K562 (cell line): ENCODE data around the gene PLAAT5. TPM values are rescaled to one million over a fixed set of nuclear protein-coding genes. Genes with fewer than 3 reads are reported as not detected.

Experiments
- ATAC-seq: fragments of 200-7000 bp; cut with Tn5 transposase; 3 replicates; pipeline ENCODE4 v1.9.1; 2020; ENCODE audit warnings: moderate library complexity
- BruUV-seq: library from RNA; stranded (reverse); fragments of 400-500 nt; replicated peaks from 2 replicates; lab custom pipeline; 2021; lab: Mats Ljungman, UMichigan
- CTCF ChIA-PET: fragments of 300-600 bp; formaldehyde crosslinking; extraction: SDS; loops from one replicate; lab custom pipeline; 2021; ENCODE audit warnings: low intra/inter-chr PET ratio; lab: Yijun Ruan, JAX
- POLR2A ChIA-PET: fragments of 300-600, 350-650 bp; sonication (Branson Sonifier 250); formaldehyde crosslinking; extraction: SDS; loops from one replicate; lab custom pipeline; 2021; ENCODE audit warnings: antibody characterized with exemption, inconsistent platforms; lab: Yijun Ruan, JAX
- DNase-seq, 4 experiments: peaks; one replicate each; pipeline versions ENCODE4 v3.0.0 to v3.0.0-alpha.2; 2011 to 2018; ENCODE audit warnings: low spot score in 3 of 4, mixed read lengths in 3 of 4; ENCODE audit errors: extremely low read depth in 1 of 4
- FAIRE-seq: peaks from 2 replicates; lab custom pipeline; 2011; peaks lifted over from hg19 to GRCh38; lab: Jason Lieb, UNC
- H2AFZ ChIP-seq: 2 replicates; pipeline ENCODE4 v1.6.0; 2011; ENCODE audit warnings: low read depth, low read length, control low read depth, inconsistent platforms
- H3K27ac ChIP-seq: fragments of 200-600 bp; 3 replicates; pipeline ENCODE4 v1.8.0; 2011; ENCODE audit warnings: low read depth, mild to moderate bottlenecking, control low read depth, inconsistent platforms, low read length, moderate library complexity, mixed read lengths; ENCODE audit errors: extremely low read depth
- H3K27me3 ChIP-seq, 2 experiments: fragments of 300-600 bp in 1 of 2; 2 replicates in 1 of 2; 3 replicates in 1 of 2; pipeline versions ENCODE4 v1.6.0 to v1.8.0; 2011; ENCODE audit warnings: inconsistent platforms in 2 of 2, low read length in 2 of 2, mild to moderate bottlenecking in 1 of 2, mixed read lengths in 1 of 2, moderate library complexity in 1 of 2; ENCODE audit not compliant: control insufficient read depth in 2 of 2, insufficient read depth in 2 of 2
- H3K36me3 ChIP-seq: fragments of 300-600 bp; 3 replicates; pipeline ENCODE4 v1.8.0; 2011; ENCODE audit warnings: mild to moderate bottlenecking, low read length, inconsistent platforms; ENCODE audit not compliant: control insufficient read depth, insufficient read depth
- H3K4me1 ChIP-seq, 2 experiments: fragments of 200-600 bp in 1 of 2; replicated peaks in 1 of 2; 2 replicates in 1 of 2; 3 replicates in 1 of 2; pipeline versions ENCODE4 v1.5.1 to v1.8.0; 2011; ENCODE audit warnings: inconsistent platforms in 2 of 2, low read length in 2 of 2, mild to moderate bottlenecking in 1 of 2, mixed read lengths in 1 of 2, moderate library complexity in 1 of 2; ENCODE audit not compliant: control insufficient read depth in 2 of 2, insufficient read depth in 2 of 2
- H3K4me2 ChIP-seq: 2 replicates; pipeline ENCODE4 v1.6.1; 2011; ENCODE audit warnings: low read length, control low read depth, inconsistent platforms, mixed read lengths; ENCODE audit not compliant: insufficient read depth
- H3K4me3 ChIP-seq: fragments of 200-600 bp; sonication (generic), shearing (Covaris generic); 2 replicates; pipeline ENCODE4 v1.5.1; 2016; ENCODE audit warnings: control low read depth, inconsistent platforms
- H3K79me2 ChIP-seq: fragments of 200-600 bp; 3 replicates; pipeline ENCODE4 v1.8.0; 2011; ENCODE audit warnings: low read length, inconsistent platforms; ENCODE audit not compliant: control insufficient read depth, insufficient read depth
- H3K9ac ChIP-seq, 2 experiments: 2 replicates each; pipeline versions ENCODE4 v1.6.0 to v1.6.1; 2011; ENCODE audit warnings: low read depth in 2 of 2, low read length in 2 of 2, control low read depth in 1 of 2, inconsistent platforms in 1 of 2, mild to moderate bottlenecking in 1 of 2, mixed read lengths in 1 of 2; ENCODE audit not compliant: insufficient read depth in 1 of 2
- H3K9me1 ChIP-seq: one replicate; pipeline ENCODE4 v1.6.0; 2011; ENCODE audit warnings: inconsistent platforms, mild to moderate bottlenecking, low read length, moderate library complexity; ENCODE audit not compliant: control insufficient read depth, insufficient read depth
- H3K9me3 ChIP-seq: replicated peaks from 2 replicates; pipeline ENCODE4 v1.5.1; 2011; ENCODE audit warnings: low read depth, low read length, inconsistent platforms; ENCODE audit not compliant: control insufficient read depth, insufficient read depth
- H4K20me1 ChIP-seq: replicated peaks from 2 replicates; pipeline ENCODE4 v1.6.1; 2011; ENCODE audit warnings: low read length, inconsistent platforms, mixed read lengths; ENCODE audit not compliant: control insufficient read depth, insufficient read depth
- BRD9 ChIP-seq: fragments of 450-650 bp; IDR thresholded peaks from 2 replicates; pipeline ENCODE4 v1.6.1; 2018; ENCODE audit warnings: low read depth; ENCODE audit not compliant: partially characterized antibody
- MEF2D ChIP-seq: conservative IDR thresholded peaks from 2 replicates; pipeline ENCODE4 v1.6.1; 2016; ENCODE audit warnings: low read depth, missing genetic modification characterization, missing compliant biosample characterization
- RCOR1 ChIP-seq, 2 experiments: IDR thresholded peaks; 2 replicates each; pipeline ENCODE4 v1.6.1; 2012; ENCODE audit warnings: low read depth in 2 of 2, low read length in 2 of 2, borderline replicate concordance in 1 of 2, improper control_type of control experiment in 1 of 2
- RFX1 ChIP-seq: fragments of 450-650 bp; IDR thresholded peaks from 2 replicates; pipeline ENCODE4 v1.6.1; 2016; ENCODE audit warnings: mild to moderate bottlenecking, moderate library complexity
- SIN3B ChIP-seq: fragments of 450-650 bp; IDR thresholded peaks from 2 replicates; pipeline ENCODE4 v1.6.1; 2017; ENCODE audit warnings: low read depth, mild to moderate bottlenecking, moderate library complexity
- SMAD3 ChIP-seq: fragments of 450-650 bp; formaldehyde crosslinking; conservative IDR thresholded peaks from 2 replicates; pipeline ENCODE4 v1.4.0; 2020; ENCODE audit warnings: mild to moderate bottlenecking
- U2AF2 ChIP-seq: fragments of 200-400 bp; formaldehyde crosslinking; optimal IDR thresholded peaks from 2 replicates; pipeline ENCODE3; 2017; ENCODE audit warnings: low read depth, mild to moderate bottlenecking, low read length
- YY1 ChIP-seq, 3 experiments: IDR thresholded peaks; 2 replicates each; pipeline ENCODE4 v1.6.1; 2011; ENCODE audit warnings: low read length in 2 of 3, mild to moderate bottlenecking in 2 of 3, moderate library complexity in 2 of 3, borderline replicate concordance in 1 of 3, control low read depth in 1 of 3, low read depth in 1 of 3; ENCODE audit not compliant: insufficient read depth in 3 of 3, insufficient replicate concordance in 2 of 3, control insufficient read depth in 1 of 3, insufficient read length in 1 of 3; ENCODE audit errors: extremely low read depth in 1 of 3
- ZEB2 ChIP-seq: fragments of 450-650 bp; IDR thresholded peaks from 2 replicates; pipeline ENCODE4 v1.6.1; 2016
- ZNF354B ChIP-seq: fragments of 250-450 bp; sonication (Bioruptor Pico); IDR thresholded peaks from 2 replicates; pipeline ENCODE4 v1.4.0; 2020
- ZNF445 ChIP-seq: fragments of 250-450 bp; sonication (Bioruptor Pico); IDR thresholded peaks from 2 replicates; pipeline ENCODE4 v1.4.0; 2020; ENCODE audit warnings: low read depth, mild to moderate bottlenecking, moderate library complexity
- WGBS: fragments of 100-300 bp; shearing (Covaris generic); methylation state at CpG from one replicate; pipeline ENCODE4 v1.1.6; 2016; ENCODE audit warnings: low coverage, mixed read lengths; ENCODE audit not compliant: insufficient coverage; ENCODE audit errors: missing lambda C conversion rate; 5-methylcytosine and 5-hydroxymethylcytosine counted together
- in situ Hi-C: fragments of 300-500 bp; cut with MboI; formaldehyde crosslinking; loops from 4 replicates; pipeline ENCODE4 v1.15.0; 2018; ENCODE audit warnings: inconsistent platforms, mixed read lengths
- intact Hi-C: fragments of 100-400 bp; cut with micrococcal nuclease; formaldehyde crosslinking; loops from 2 replicates; pipeline ENCODE4 v1.14.2; 2022
- polyA plus RNA-seq, 8 experiments: library from polyadenylated mRNA; depleted of rRNA in 4 of 8; stranded (reverse) in 5 of 8; unstranded in 3 of 8; fragments of >200 nt; fragmentation: Nextera tagmentation in 2 of 8; fragmentation: Illumina TruSeq in 1 of 8; extraction: Ambion mirVana in 2 of 8; extraction: Trizol in 1 of 8; gene quantifications; 2 replicates each; pipeline versions ENCODE4 v1.2.1 to v1.2.3, GENCODE V29; 2011 to 2014; ENCODE audit warnings: inconsistent platforms in 1 of 8, missing spikeins in 1 of 8
- total RNA-seq, 7 experiments: library from RNA; depleted of rRNA in 6 of 7; stranded (reverse); fragments of >200 nt in 6 of 7; fragmentation: Illumina TruSeq in 2 of 7; extraction: Trizol in 2 of 7; gene quantifications; 2 replicates each; pipeline versions ENCODE4 v1.2.1 to v1.2.3, GENCODE V29; 2011 to 2021; ENCODE audit warnings: low replicate concordance in 1 of 7

PLAAT5 gene
- total and polyA plus RNA-seq, 9 of the 15 experiments (the other 6 are each of a cell fraction or from before 2014, with no cell fraction given): not detected

DNA sequence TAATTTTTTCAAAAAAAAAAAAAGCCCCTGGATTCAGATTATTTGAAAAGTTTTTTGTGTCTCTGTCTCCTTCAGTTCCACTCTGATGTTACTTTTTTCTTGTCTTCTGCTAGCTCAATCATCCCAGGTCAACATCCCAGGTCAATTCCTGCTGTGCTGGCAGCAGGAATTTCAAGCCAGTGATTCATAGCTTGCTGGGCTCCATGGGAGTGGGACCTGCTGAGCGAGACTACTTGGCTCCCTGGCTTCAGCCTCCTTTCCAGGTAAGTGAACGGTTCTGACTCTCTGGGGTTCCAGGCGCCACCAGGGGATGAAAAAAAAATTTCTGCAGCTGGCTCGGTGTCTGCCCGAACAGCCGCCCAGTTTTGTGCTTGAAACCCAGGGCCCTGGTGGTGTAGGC is 31.4 kb downstream of the PLAAT5 start:
- TF ChIP-seq ZNF354B (no peak), U2AF2 (no peak), MEF2D (no peak), SIN3B (no peak), RFX1 (no peak), RCOR1 (IDR thresholded peaks at IDR 0.05; ENCODE audit: borderline replicate concordance in 1 of 2, low read depth in 2 of 2, low read length in 2 of 2) (no peak), ZNF445 (CRISPR knock-in tag) (no peak), YY1 (IDR thresholded peaks at IDR 0.05; ENCODE audit: borderline replicate concordance in 1 of 3, control insufficient read depth in 1 of 3, extremely low read depth in 1 of 3, insufficient read depth in 3 of 3, insufficient read length in 1 of 3, insufficient replicate concordance in 2 of 3, low read depth in 1 of 3, low read length in 2 of 3) (no peak), BRD9 (no peak), SMAD3 (CRISPR knock-in tag) (no peak), ZEB2 (no peak)
- TF ChIP-seq, all 486 proteins: peak for 0
- peaks cover 12 to 38% of the 10 kb centered on the region in 2 experiments; a peak in 3 of 5 replicates for H3K27me3 ChIP-seq
- ChIA-PET CTCF (no interaction called here), POLR2A (no interaction called here)
- FAIRE-seq: no peak
- H3K9me3 ChIP-seq: no peaks in the 10 kb centered on the region
- intact Hi-C loops: no loop called here
- no peak overlapping the region for H2AFZ ChIP-seq
- no peak for ATAC-seq
- H3K4me2 ChIP-seq: no peak overlapping the region
- in situ Hi-C loops: no loop called here
- H3K27ac ChIP-seq: no peak overlapping the region
- no peak for DNase-seq
- H3K36me3 ChIP-seq: no peaks in the 10 kb centered on the region
- H4K20me1 ChIP-seq: 0 out of 2 replicates have a peak, but pooled peaks cover 3% of the 10 kb centered on the region
- 0% methylated on average over 6 of the region's 6 CpGs for whole genome bisulfite sequencing
- no peaks in the 10 kb centered on the region for H3K4me1 ChIP-seq
- BruUV-seq: no TSS peak
- H3K4me3 ChIP-seq: no peak overlapping the region
- no peaks in the 10 kb centered on the region for H3K79me2 ChIP-seq
- no peak overlapping the region for H3K9ac ChIP-seq
- no peaks in the 10 kb centered on the region for H3K9me1 ChIP-seq
